H1 (cell line): ENCODE results near the gene WASHC3. TPM values are rescaled to one million over a fixed set of nuclear protein-coding genes. Genes with fewer than 3 reads are reported as not detected.

Source experiments
- BCL11A ChIP-seq, 2 experiments: IDR thresholded peaks; one replicate each; pipeline ENCODE4 v1.6.1; 2011; ENCODE audit warnings: low read depth in 2 of 2, low read length in 2 of 2, mild to moderate bottlenecking in 2 of 2
- HDAC2 ChIP-seq, 2 experiments: fragments of 300-600 bp in 1 of 2; sonication (generic) in 1 of 2; IDR thresholded peaks; 2 replicates each; pipeline ENCODE4 v1.6.1; 2011 to 2012; ENCODE audit warnings: low read depth in 2 of 2, low read length in 2 of 2, mild to moderate bottlenecking in 2 of 2, moderate library complexity in 2 of 2, borderline replicate concordance in 1 of 2, inconsistent platforms in 1 of 2
- KDM5A ChIP-seq: fragments of 200-600 bp; IDR thresholded peaks from 2 replicates; pipeline ENCODE4 v1.7.1; 2012; ENCODE audit warnings: mild to moderate bottlenecking, low read length, inconsistent platforms, mixed read lengths
- POLR2AphosphoS5 ChIP-seq: IDR thresholded peaks from 2 replicates; pipeline ENCODE4 v1.6.1; 2011; ENCODE audit warnings: low read depth, low read length
- polyA plus RNA-seq, 7 experiments: library from polyadenylated mRNA; depleted of rRNA in 3 of 7; stranded (reverse) in 5 of 7; unstranded in 2 of 7; fragments of >200 nt in 5 of 7; fragments of 200-250 nt in 2 of 7; gene quantifications; 1 replicate in 5 of 7; 2 replicates in 1 of 7; 4 replicates in 1 of 7; pipeline versions ENCODE4 v1.2.1 to v1.2.3, GENCODE V29; 2011 to 2013; ENCODE audit warnings: missing spikeins in 2 of 7, mixed read lengths in 2 of 7
- total RNA-seq: library from RNA; stranded (reverse); fragmentation: NEBNext Ultra II Directional; extraction: Animal tissue kit (Norgen Biotek cat#: 25700); gene quantifications from 2 replicates; pipeline ENCODE4 v1.2.1, GENCODE V29; 2021
- TF ChIP-seq, protein P1 (sequence below): IDR thresholded peaks from 2 replicates; pipeline ENCODE4 v1.6.1; 2012; ENCODE audit warnings: low read length, inconsistent platforms

The WASHC3 gene
- total and polyA plus RNA-seq, 2 of the 8 experiments (the other 6 are each of a cell fraction or from before 2014, with no cell fraction given), result 7.4 to 8.3 TPM

GRCh38 chr12:101982307-101982706, 79.5 kb downstream of the WASHC3 start (continued):
- TF ChIP-seq, protein P1, sequence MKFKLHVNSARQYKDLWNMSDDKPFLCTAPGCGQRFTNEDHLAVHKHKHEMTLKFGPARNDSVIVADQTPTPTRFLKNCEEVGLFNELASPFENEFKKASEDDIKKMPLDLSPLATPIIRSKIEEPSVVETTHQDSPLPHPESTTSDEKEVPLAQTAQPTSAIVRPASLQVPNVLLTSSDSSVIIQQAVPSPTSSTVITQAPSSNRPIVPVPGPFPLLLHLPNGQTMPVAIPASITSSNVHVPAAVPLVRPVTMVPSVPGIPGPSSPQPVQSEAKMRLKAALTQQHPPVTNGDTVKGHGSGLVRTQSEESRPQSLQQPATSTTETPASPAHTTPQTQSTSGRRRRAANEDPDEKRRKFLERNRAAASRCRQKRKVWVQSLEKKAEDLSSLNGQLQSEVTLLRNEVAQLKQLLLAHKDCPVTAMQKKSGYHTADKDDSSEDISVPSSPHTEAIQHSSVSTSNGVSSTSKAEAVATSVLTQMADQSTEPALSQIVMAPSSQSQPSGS, result no peak
- TF ChIP-seq HDAC2 (IDR thresholded peaks at IDR 0.05; ENCODE audit: borderline replicate concordance in 1 of 2, low read depth in 2 of 2, low read length in 2 of 2), result no peak
- TF ChIP-seq POLR2AphosphoS5, result no peak
- TF ChIP-seq BCL11A (IDR thresholded peaks at IDR 0.05; ENCODE audit: low read depth in 2 of 2, low read length in 2 of 2), result no peak
- no peak for TF ChIP-seq KDM5A
